Endothelial cell (in vitro differentiated cells): ENCODE results near the gene SNX32. TPM values are rescaled to one million over a fixed set of nuclear protein-coding genes. Genes with fewer than 3 reads are reported as not detected.

Experiments
- DNase-seq: peaks from one replicate; pipeline ENCODE4 v3.0.0; 2021; ENCODE audit warnings: low spot score
- H3K27ac Mint-ChIP-seq: one replicate; pipeline ENCODE4 v1.8.0; 2021; ENCODE audit warnings: mixed read lengths, inconsistent platforms; ENCODE audit not compliant: unreplicated experiment
- H3K27me3 Mint-ChIP-seq: one replicate; pipeline ENCODE4 v1.8.0; 2021; ENCODE audit warnings: mild to moderate bottlenecking, moderate library complexity, mixed read lengths, inconsistent platforms; ENCODE audit not compliant: unreplicated experiment
- H3K36me3 Mint-ChIP-seq: one replicate; pipeline ENCODE4 v1.8.0; 2021; ENCODE audit warnings: mild to moderate bottlenecking, low read depth, mixed read lengths, inconsistent platforms; ENCODE audit not compliant: unreplicated experiment
- H3K4me1 Mint-ChIP-seq: one replicate; pipeline ENCODE4 v1.8.0; 2021; ENCODE audit warnings: mild to moderate bottlenecking, mixed read lengths, inconsistent platforms; ENCODE audit not compliant: unreplicated experiment
- H3K4me3 Mint-ChIP-seq: one replicate; pipeline ENCODE4 v1.8.0; 2021; ENCODE audit warnings: mild to moderate bottlenecking, mixed read lengths, inconsistent platforms; ENCODE audit not compliant: unreplicated experiment
- H3K9me3 Mint-ChIP-seq: one replicate; pipeline ENCODE4 v1.8.0; 2021; ENCODE audit warnings: mixed read lengths, inconsistent platforms; ENCODE audit not compliant: unreplicated experiment
- CTCF ChIP-seq: fragments of 200-600 bp; sonication (generic); IDR thresholded peaks from one replicate; pipeline ENCODE4 v1.5.0; 2021; ENCODE audit warnings: antibody characterized with exemption; ENCODE audit not compliant: unreplicated experiment
- total RNA-seq: library from RNA; stranded (reverse); fragmentation: NEBNext Ultra II Directional; extraction: Animal tissue kit (Norgen Biotek cat#: 25700); gene quantifications from one replicate; pipeline ENCODE4 v1.2.1, GENCODE V29; 2021; ENCODE audit not compliant: unreplicated experiment

SNX32 gene
- total RNA-seq, 1 donor from 2014 or later, result 1.2 TPM

GRCh38 chr11:65808744-65809341, 24.9 kb upstream of the SNX32 start:
- no peaks in the 10 kb centered on the region for H3K36me3 Mint-ChIP-seq
- TF ChIP-seq CTCF, result no peak
- H3K4me3 Mint-ChIP-seq, result no peak overlapping the region
- H3K27ac Mint-ChIP-seq, result no peak overlapping the region
- peaks cover 6% of the 10 kb centered on the region for H3K27me3 Mint-ChIP-seq
- H3K9me3 Mint-ChIP-seq, result no peaks in the 10 kb centered on the region
- H3K4me1 Mint-ChIP-seq, result peaks cover under 1% of the 10 kb centered on the region
- no peak for DNase-seq

GRCh38 chr11:65809496-65809895, 24.3 kb upstream of the SNX32 start:
- Mint-ChIP-seq H3K27me3 (peaks cover 6% of the 10 kb centered on the region), H3K36me3 (no peaks in the 10 kb centered on the region), H3K4me3 (no peak overlapping the region), H3K4me1 (no peaks in the 10 kb centered on the region), H3K27ac (no peak overlapping the region), H3K9me3 (no peaks in the 10 kb centered on the region)
- TF ChIP-seq CTCF, result no peak
- DNase-seq, result no peak

- TF ChIP-seq CTCF, result no peak
- H3K4me1 Mint-ChIP-seq, result no peaks in the 10 kb centered on the region
- H3K36me3 Mint-ChIP-seq, result no peaks in the 10 kb centered on the region
- H3K4me3 Mint-ChIP-seq, result no peak overlapping the region
- no peaks in the 10 kb centered on the region for H3K9me3 Mint-ChIP-seq
- H3K27ac Mint-ChIP-seq, result no peak overlapping the region
- no peak for DNase-seq
- H3K27me3 Mint-ChIP-seq, result peaks cover 6% of the 10 kb centered on the region
These were observed 23.5 kb upstream of the SNX32 start for GRCh38 chr11:65810046-65810868.

- TF ChIP-seq CTCF, result no peak
- Mint-ChIP-seq H3K27ac (no peak overlapping the region), H3K27me3 (peaks cover 6% of the 10 kb centered on the region), H3K36me3 (no peaks in the 10 kb centered on the region), H3K9me3 (no peaks in the 10 kb centered on the region), H3K4me1 (no peaks in the 10 kb centered on the region), H3K4me3 (no peak overlapping the region)
- no peak for DNase-seq
These were observed 21.8 kb upstream of the SNX32 start for GRCh38 chr11:65811764-65812475.
